GM19240 (cell line): ENCODE data around the gene KCNMA1.
"Not testable (repeated sequence)": the region's sequence is repeated elsewhere in the genome, so short reads cannot be mapped to it uniquely, and the experiment has no call there.

Experiments
- DNase-seq: peaks from one replicate; pipeline ENCODE4 v3.0.0; 2011; ENCODE audit warnings: low spot score; ENCODE audit not compliant: insufficient read length

The KCNMA1 gene

GRCh38 chr10:77421591-77421990 is 216.0 kb downstream of the KCNMA1 start:
- DNase-seq = no peak

- no peak for DNase-seq
These were observed 216.6 kb downstream of the KCNMA1 start for GRCh38 chr10:77420947-77421523.

- no peak for DNase-seq
These were observed 217.6 kb downstream of the KCNMA1 start for GRCh38 chr10:77419979-77420378.

- DNase-seq = no peak
These were observed 218.6 kb downstream of the KCNMA1 start for GRCh38 chr10:77419056-77419455.

- no peak for DNase-seq
These were observed 219.6 kb downstream of the KCNMA1 start for GRCh38 chr10:77417806-77418640.

GRCh38 chr10:77417359-77417758 is 220.2 kb downstream of the KCNMA1 start:
- DNase-seq = no peak

- no peak for DNase-seq
These were observed 221.1 kb downstream of the KCNMA1 start for GRCh38 chr10:77416311-77417135.

- no peak for DNase-seq
These were observed 222.2 kb downstream of the KCNMA1 start for GRCh38 chr10:77415313-77415960.

- DNase-seq = no peak
These were observed 224.4 kb downstream of the KCNMA1 start for GRCh38 chr10:77413231-77413630.

- not testable (repeated sequence) for DNase-seq
These were observed 225.0 kb downstream of the KCNMA1 start for GRCh38 chr10:77412573-77413133.

- no peak for DNase-seq
These were observed 225.8 kb downstream of the KCNMA1 start for GRCh38 chr10:77411805-77412204.

- DNase-seq = no peak
These were observed 227.1 kb downstream of the KCNMA1 start for GRCh38 chr10:77410523-77410922.

- DNase-seq = no peak
These were observed 227.7 kb downstream of the KCNMA1 start for GRCh38 chr10:77409697-77410471.

- DNase-seq = no peak
These were observed 229.3 kb downstream of the KCNMA1 start for GRCh38 chr10:77408259-77408658.

- no peak for DNase-seq
These were observed 230.7 kb downstream of the KCNMA1 start for GRCh38 chr10:77406764-77407430.

- DNase-seq = no peak
These were observed 231.8 kb downstream of the KCNMA1 start for GRCh38 chr10:77405771-77406241.

- no peak for DNase-seq
These were observed 232.8 kb downstream of the KCNMA1 start for GRCh38 chr10:77404810-77405209.

GRCh38 chr10:77403761-77404160 is 233.8 kb downstream of the KCNMA1 start:
- no peak for DNase-seq

- DNase-seq = no peak
These were observed 235.9 kb downstream of the KCNMA1 start for GRCh38 chr10:77401683-77402082.

- no peak for DNase-seq
These were observed 237.6 kb downstream of the KCNMA1 start for GRCh38 chr10:77400033-77400432.
